GM18526 (cell line): ENCODE data around the gene GOLGA8T.
"Not testable (repeated sequence)": the region's sequence is repeated elsewhere in the genome, so short reads cannot be mapped to it uniquely, and the experiment has no call there.

ENCODE experiments used
- POLR2A ChIP-seq: IDR thresholded peaks from 3 replicates; pipeline ENCODE4 v1.6.1; 2011; ENCODE audit not compliant: insufficient read length; ENCODE audit errors: extremely low read depth

Gene GOLGA8T

DNA sequence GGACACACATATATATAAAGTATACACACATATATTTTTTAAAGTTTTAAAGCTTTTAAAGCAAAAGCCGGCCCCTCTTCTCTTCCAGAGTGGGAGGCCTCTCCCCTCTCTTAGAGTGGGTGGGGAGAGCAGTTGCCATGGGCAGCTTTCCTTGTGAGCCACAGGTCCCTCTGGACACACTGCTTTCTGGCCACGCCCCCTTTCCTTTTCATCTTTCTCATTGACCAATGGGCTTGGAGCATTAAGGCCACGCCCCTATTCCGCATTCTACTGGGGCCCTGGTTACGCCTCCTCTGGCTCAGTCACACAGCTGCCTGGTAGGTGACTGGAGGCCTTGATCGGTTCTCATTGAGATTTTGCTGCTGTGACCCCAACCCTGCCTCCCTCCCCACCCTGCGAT is at the start of gene GOLGA8T:
Gene GOLGA8T (plus strand): TSS at position 301 of the 400 bp plus-strand sequence. CDS start 98 bp downstream, at position 399.
- not testable (repeated sequence) for TF ChIP-seq POLR2A
